GM23248 (cell line): ENCODE data around the gene MASP1. TPM values are rescaled to one million over a fixed set of nuclear protein-coding genes. Genes with fewer than 3 reads are reported as not detected.

Experiments used
- DNase-seq: peaks from one replicate; pipeline ENCODE4 v3.0.0-alpha.2; 2015
- H2AFZ ChIP-seq: fragments of 200-600 bp; sonication (generic); 2 replicates; pipeline ENCODE4 v1.6.1; 2016; ENCODE audit warnings: antibody characterized with exemption
- H3F3A ChIP-seq: fragments of 200-600 bp; sonication (generic); 2 replicates; pipeline ENCODE4 v1.6.1; 2016; ENCODE audit warnings: mild to moderate bottlenecking, antibody characterized with exemption, mixed run types; ENCODE audit not compliant: insufficient read depth
- H3K27ac ChIP-seq: fragments of 200-600 bp; sonication (generic); 2 replicates; pipeline ENCODE4 v1.5.1; 2016; ENCODE audit warnings: mild to moderate bottlenecking
- H3K27me3 ChIP-seq: fragments of 200-600 bp; sonication (generic); replicated peaks from 2 replicates; pipeline ENCODE4 v1.6.1; 2016; ENCODE audit warnings: mild to moderate bottlenecking; ENCODE audit not compliant: insufficient read depth
- H3K36me3 ChIP-seq: fragments of 200-600 bp; sonication (generic); 2 replicates; pipeline ENCODE4 v1.6.1; 2016; ENCODE audit warnings: low read depth, mild to moderate bottlenecking
- H3K4me1 ChIP-seq: fragments of 200-600 bp; sonication (generic); 2 replicates; pipeline ENCODE4 v1.6.1; 2016; ENCODE audit warnings: mild to moderate bottlenecking; ENCODE audit not compliant: insufficient read depth
- H3K4me2 ChIP-seq: fragments of 200-600 bp; sonication (generic); one replicate; pipeline ENCODE4 v1.6.1; 2016; ENCODE audit warnings: mild to moderate bottlenecking; ENCODE audit not compliant: unreplicated experiment
- H3K4me3 ChIP-seq: fragments of 200-600 bp; sonication (generic); 2 replicates; pipeline ENCODE4 v1.5.1; 2016; ENCODE audit warnings: mild to moderate bottlenecking
- H3K79me2 ChIP-seq: fragments of 200-600 bp; sonication (generic); 2 replicates; pipeline ENCODE4 v1.6.1; 2016; ENCODE audit warnings: mild to moderate bottlenecking; ENCODE audit not compliant: insufficient read depth
- H3K9ac ChIP-seq: fragments of 200-600 bp; sonication (generic); 2 replicates; pipeline ENCODE4 v1.6.1; 2016; ENCODE audit warnings: mild to moderate bottlenecking
- H3K9me2 ChIP-seq: fragments of 200-600 bp; sonication (generic); 2 replicates; pipeline ENCODE4 v1.6.1; 2016; ENCODE audit warnings: mixed run types, mild to moderate bottlenecking, moderate library complexity; ENCODE audit not compliant: insufficient read depth
- H3K9me3 ChIP-seq: fragments of 200-600 bp; sonication (generic); one replicate; pipeline ENCODE4 v1.6.1; 2017; ENCODE audit warnings: low read depth
- H4K20me1 ChIP-seq: fragments of 200-600 bp; sonication (generic); 2 replicates; pipeline ENCODE4 v1.6.0; 2016; ENCODE audit not compliant: insufficient read depth
- EZH2 ChIP-seq: fragments of 200-600 bp; sonication (generic); IDR thresholded peaks from 2 replicates; pipeline ENCODE4 v1.6.1; 2018; ENCODE audit warnings: antibody characterized with exemption, mild to moderate bottlenecking; ENCODE audit not compliant: insufficient read depth, poor library complexity, severe bottlenecking
- EZH2phosphoT487 ChIP-seq: fragments of 200-600 bp; sonication (generic); IDR thresholded peaks from 2 replicates; pipeline ENCODE4 v1.6.1; 2018; ENCODE audit warnings: antibody characterized with exemption, moderate library complexity, mild to moderate bottlenecking, low read depth; ENCODE audit not compliant: insufficient read depth
- WGBS, 2 experiments: methylation state at CpG; one replicate each; pipeline ENCODE4 v1.1.6; 2015 to 2017; ENCODE audit warnings: low lambda C conversion rate in 2 of 2, low coverage in 1 of 2; ENCODE audit errors: missing lambda C conversion rate in 2 of 2; 5-methylcytosine and 5-hydroxymethylcytosine counted together
- in situ Hi-C: fragments of 300-500 bp; cut with MboI; formaldehyde crosslinking; loops from 2 replicates; pipeline ENCODE4 v1.15.0; 2020
- polyA plus RNA-seq: library from polyadenylated mRNA; unstranded; fragments of >200 nt; fragmentation: Nextera tagmentation; extraction: Ambion mirVana; gene quantifications from 2 replicates; pipeline ENCODE4 v1.2.1, GENCODE V29; 2016
- total RNA-seq: library from RNA; depleted of rRNA; stranded (reverse); fragments of >200 nt; shearing (Covaris generic); gene quantifications from 2 replicates; pipeline ENCODE4 v1.2.3, GENCODE V29; 2014

Gene MASP1
- total and polyA plus RNA-seq, 2 experiments from 2014 or later: 32.8 to 52.3 TPM

- no peaks in the 10 kb centered on the region for H3F3A ChIP-seq
- WGBS, 2 experiments: 74 to 76% methylated on average over 3 of the region's 3 CpGs
- H3K27me3 ChIP-seq: no peaks in the 10 kb centered on the region; the same call in 1 of the 2 replicates
- no peaks in the 10 kb centered on the region for H3K4me1 ChIP-seq
- H3K9me2 ChIP-seq: no peaks in the 10 kb centered on the region
- in situ Hi-C loops: no loop called here
- no peak overlapping the region for H3K4me2 ChIP-seq
- H3K79me2 ChIP-seq: no peaks in the 10 kb centered on the region
- no peaks in the 10 kb centered on the region for H4K20me1 ChIP-seq
- no peaks in the 10 kb centered on the region for H3K36me3 ChIP-seq
- no peak overlapping the region for H3K4me3 ChIP-seq
- H3K27ac ChIP-seq: no peak overlapping the region
- no peak overlapping the region for H2AFZ ChIP-seq
- H3K9me3 ChIP-seq: no peaks in the 10 kb centered on the region
- DNase-seq: no peak
- H3K9ac ChIP-seq: no peak overlapping the region
- no peak for TF ChIP-seq EZH2
- no peak for TF ChIP-seq EZH2phosphoT487
Measured at GRCh38 chr3:187328691-187329090, 37.2 kb upstream of the MASP1 start.

GRCh38 chr3:187327845-187328244 lies 36.3 kb upstream of the MASP1 start:
- H3K27ac ChIP-seq: no peak overlapping the region
- no peaks in the 10 kb centered on the region for H3K9me2 ChIP-seq
- no peak overlapping the region for H3K9ac ChIP-seq
- H3F3A ChIP-seq: no peaks in the 10 kb centered on the region
- H4K20me1 ChIP-seq: no peaks in the 10 kb centered on the region
- no peaks in the 10 kb centered on the region for H3K36me3 ChIP-seq
- no peak overlapping the region for H2AFZ ChIP-seq
- H3K9me3 ChIP-seq: no peaks in the 10 kb centered on the region
- TF ChIP-seq EZH2 (no peak), EZH2phosphoT487 (no peak)
- H3K4me3 ChIP-seq: no peak overlapping the region
- no peak for DNase-seq
- no peak overlapping the region for H3K4me2 ChIP-seq
- in situ Hi-C loops: no loop called here
- no peaks in the 10 kb centered on the region; the same call in 1 of the 2 replicates for H3K27me3 ChIP-seq
- no peaks in the 10 kb centered on the region for H3K4me1 ChIP-seq
- no peaks in the 10 kb centered on the region for H3K79me2 ChIP-seq
- 51 to 60% methylated on average over 2 of the region's 2 CpGs for WGBS, 2 experiments

- Histone ChIP-seq H3K9ac (no peak overlapping the region), H3K36me3 (no peaks in the 10 kb centered on the region), H3K79me2 (no peaks in the 10 kb centered on the region), H3K9me3 (no peaks in the 10 kb centered on the region), H2AFZ (no peak overlapping the region), H3K9me2 (no peaks in the 10 kb centered on the region), H3F3A (no peaks in the 10 kb centered on the region), H3K4me2 (no peak overlapping the region), H3K27ac (no peak overlapping the region), H3K27me3 (no peaks in the 10 kb centered on the region; the same call in 1 of the 2 replicates), H3K4me1 (no peaks in the 10 kb centered on the region), H3K4me3 (no peak overlapping the region), H4K20me1 (no peaks in the 10 kb centered on the region)
- in situ Hi-C loops: no loop called here
- 36 to 44% methylated on average over 5 of the region's 5 CpGs for WGBS, 2 experiments
- TF ChIP-seq EZH2 (no peak), EZH2phosphoT487 (no peak)
- peak; percentile 7 for DNase-seq
Measured at GRCh38 chr3:187325632-187326031, 34.1 kb upstream of the MASP1 start.

GRCh38 chr3:187323091-187323490 lies 31.6 kb upstream of the MASP1 start:
- in situ Hi-C loops: loop anchor here (25.0 kb wide), 1 partner anchor 486 kb away; the partner anchor contains the start of gene ADIPOQ
- WGBS, 2 experiments: 66 to 68% methylated on average over 3 of the region's 3 CpGs

More at GRCh38 chr3:187323091-187323490, 31.6 kb upstream of the MASP1 start:
- TF ChIP-seq EZH2phosphoT487: no peak
- no peak for TF ChIP-seq EZH2
- no peaks in the 10 kb centered on the region for H3K79me2 ChIP-seq
- no peaks in the 10 kb centered on the region; the same call in 1 of the 2 replicates for H3K27me3 ChIP-seq
- H3F3A ChIP-seq: peaks cover 3% of the 10 kb centered on the region; the same call in 1 of the 2 replicates
- H3K27ac ChIP-seq: no peak overlapping the region
- H4K20me1 ChIP-seq: no peaks in the 10 kb centered on the region
- H3K9ac ChIP-seq: no peak overlapping the region
- H3K36me3 ChIP-seq: no peaks in the 10 kb centered on the region
- H3K4me3 ChIP-seq: no peak overlapping the region
- no peak overlapping the region for H2AFZ ChIP-seq
- H3K9me3 ChIP-seq: no peaks in the 10 kb centered on the region
- DNase-seq: no peak
- no peaks in the 10 kb centered on the region for H3K4me1 ChIP-seq
- H3K4me2 ChIP-seq: no peak overlapping the region
- no peaks in the 10 kb centered on the region for H3K9me2 ChIP-seq
